HK-2 (cell line): ENCODE results near the gene FXYD5.
"Not testable (repeated sequence)": the region's sequence is repeated elsewhere in the genome, so short reads cannot be mapped to it uniquely, and the experiment has no call there.

Experiments used
- DNase-seq: peaks from one replicate; pipeline ENCODE4 v3.0.0-alpha.2; 2018; ENCODE audit not compliant: unreplicated experiment

Gene FXYD5

DNA sequence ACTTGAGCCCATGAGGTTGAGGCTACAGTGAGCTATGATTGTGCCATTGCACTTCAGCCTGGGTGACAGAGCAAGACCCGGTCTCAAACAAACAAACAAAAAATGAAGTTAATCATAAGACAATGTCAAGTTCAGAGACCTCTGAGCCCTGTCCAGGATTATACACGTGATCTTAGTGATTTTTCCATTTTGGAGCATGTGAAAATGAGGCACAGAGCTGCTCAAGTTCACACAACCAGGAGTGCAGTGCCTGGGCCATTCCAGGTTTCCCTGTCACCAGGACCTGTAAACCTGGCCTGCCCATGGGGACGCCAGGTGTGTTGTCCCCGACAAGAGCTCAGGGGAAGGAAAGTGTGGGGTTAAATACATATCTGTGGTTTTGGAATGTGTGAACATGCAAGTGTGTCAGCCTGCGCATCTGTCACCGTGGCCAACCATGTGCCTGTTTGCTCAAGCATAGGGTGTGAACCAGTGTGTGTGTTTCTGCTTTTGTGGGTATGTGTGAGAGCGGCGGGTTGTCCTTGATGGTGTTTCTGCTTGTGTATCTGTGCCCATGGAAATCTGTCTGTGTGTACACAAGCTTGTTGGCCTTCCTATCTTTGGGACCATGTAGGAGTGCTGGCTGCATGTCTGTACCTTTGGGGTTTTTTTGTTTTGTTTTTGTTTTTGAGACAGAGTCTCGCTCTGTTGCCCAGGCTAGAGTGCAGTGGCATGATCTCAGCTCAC, 17.4 kb upstream of the FXYD5 start:
- DNase-seq, result no peak

DNA sequence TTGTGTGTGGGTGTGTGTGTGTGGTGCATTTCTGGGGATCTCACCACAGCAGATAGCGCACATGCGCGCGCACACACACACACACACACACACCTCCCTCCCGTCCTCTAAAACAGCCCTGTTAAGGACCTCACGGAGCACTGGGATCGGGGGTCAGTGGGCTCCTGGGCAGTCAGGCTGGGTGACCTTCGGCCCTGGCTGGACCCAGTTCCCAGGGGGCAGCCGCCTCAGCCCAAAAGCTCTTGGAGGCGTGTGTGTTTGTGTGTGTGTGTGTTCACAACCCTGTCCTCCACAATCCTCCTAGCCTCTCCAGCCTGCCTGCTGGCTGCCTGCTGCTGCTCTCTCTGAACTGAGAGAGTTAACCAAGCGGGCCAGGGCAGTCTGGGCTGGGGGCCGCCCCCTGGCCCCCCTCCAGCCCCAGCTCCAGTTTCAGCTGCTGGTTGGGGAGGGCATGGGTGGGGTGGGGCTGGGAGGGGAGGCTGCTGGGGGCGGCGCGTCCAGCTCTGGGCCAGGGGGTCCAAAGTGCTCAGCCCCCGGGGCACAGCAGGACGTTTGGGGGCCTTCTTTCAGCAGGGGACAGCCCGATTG, 16.1 kb upstream of the FXYD5 start, which contains the start of gene FXYD1:
FXYD1 (plus strand) TSS at position 520 of the 588 bp plus-strand sequence. CDS start 1,256 bp downstream, outside the sequence.
- DNase-seq, result no peak

DNA sequence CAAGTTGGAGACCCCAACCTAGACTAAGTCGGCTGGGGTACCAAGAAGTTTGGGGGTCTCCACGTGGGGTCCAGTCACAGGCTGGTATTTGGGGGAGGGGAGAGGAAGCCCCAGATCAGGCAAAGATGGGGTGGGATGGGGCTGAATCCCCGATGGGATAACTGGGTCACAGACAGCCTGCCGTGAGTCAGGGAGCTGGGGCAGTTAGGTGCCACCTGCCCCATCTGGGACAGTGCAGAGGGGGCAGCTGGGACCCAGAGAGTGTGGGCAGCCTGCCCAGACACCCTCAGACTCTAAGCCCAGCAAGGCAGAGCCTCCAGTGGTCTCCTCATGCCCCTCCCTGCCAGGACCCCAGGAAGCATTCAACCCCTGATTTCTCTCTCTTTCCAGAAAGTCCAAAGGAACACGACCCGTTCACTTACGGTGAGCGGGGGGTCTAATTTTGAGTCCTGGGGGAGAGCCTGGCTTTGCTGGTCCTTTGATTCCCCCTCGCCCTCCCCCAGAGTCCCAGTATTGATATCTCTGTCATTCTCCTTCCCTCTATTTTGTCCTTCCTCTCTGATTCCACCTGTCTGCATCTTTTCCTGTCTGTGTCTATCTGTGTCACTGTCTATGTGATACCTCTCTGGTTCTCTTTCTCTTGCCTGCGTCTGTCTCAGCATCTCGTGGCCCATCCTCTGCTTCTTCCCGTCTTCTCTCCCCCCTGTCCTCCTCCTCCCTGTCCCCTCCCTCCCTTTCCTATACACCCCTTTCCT, 14.2 kb upstream of the FXYD5 start:
- DNase-seq, result no peak

DNA sequence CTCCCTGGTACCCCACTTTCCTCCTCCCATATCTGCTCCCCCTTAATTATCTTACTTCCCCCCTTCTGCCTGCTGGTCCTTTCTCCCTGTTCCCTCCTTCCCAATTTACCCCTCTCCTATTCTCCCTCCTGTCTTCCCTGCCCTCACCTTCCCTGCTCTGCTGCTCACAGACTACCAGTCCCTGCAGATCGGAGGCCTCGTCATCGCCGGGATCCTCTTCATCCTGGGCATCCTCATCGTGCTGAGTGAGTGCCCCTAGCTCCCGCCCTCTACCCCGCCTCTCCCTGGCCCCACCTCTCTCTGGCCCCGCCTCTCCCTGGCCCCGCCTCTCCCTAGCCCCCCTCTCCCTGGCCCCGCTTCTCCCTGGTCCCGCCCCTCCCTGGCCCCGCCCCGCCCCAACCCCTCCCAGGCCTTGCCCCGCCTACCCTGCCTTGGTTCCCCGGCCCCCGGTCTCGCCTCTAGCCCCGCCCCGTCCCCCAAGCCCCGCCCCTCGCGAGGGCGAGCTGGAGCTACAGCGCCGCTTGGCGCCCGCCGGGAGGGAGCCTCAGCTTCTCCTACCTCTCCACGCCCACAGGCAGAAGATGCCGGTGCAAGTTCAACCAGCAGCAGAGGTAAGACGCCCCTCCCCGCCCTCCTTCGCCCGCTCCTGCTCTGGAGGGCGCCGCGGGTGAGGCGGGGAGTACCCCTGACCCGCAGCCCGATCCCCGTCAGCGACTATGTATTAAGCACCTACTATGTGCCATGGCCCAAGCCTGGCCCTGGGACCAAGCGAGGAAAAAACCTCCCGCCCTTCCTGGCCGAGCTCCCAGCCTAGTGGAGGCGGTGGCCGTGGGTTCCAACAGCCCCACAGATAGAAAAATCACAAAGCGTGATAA, 13.3 kb upstream of the FXYD5 start:
- DNase-seq, result peak; percentile 97

DNA sequence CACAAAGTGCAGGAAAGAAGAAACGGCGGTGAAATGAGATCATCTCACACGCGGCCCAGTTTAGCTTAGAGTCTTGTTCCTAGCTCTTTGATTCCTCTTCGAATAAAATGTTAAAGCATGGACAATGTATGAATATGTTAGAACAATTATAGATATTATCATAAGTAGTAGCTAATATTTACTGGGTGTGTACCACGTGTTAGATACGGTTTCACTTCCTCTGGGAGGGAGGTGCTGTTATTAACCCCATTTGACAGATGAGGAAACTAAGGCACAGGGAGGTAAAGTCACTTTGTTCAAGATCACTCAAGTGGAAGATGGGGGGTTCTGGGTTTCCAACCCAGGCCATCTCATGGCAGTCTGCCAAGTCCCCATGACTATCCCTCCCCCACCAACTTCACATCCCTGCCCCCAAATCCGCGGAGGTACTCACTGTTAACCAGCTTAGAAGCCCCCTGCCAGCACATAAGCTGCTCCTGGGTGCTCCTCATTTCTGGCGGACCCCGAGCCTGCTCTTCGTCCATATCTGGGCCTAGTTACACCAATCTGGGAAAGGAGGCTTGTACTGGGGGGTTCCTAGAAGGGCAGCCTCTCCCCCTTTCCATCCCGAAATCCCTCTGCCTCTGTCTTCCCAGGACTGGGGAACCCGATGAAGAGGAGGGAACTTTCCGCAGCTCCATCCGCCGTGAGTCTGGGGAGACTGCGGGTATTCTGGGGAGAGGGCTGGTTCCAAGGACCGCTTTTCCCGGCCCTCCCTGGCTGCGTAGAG, 12.5 kb upstream of the FXYD5 start:
- DNase-seq, result no peak

DNA sequence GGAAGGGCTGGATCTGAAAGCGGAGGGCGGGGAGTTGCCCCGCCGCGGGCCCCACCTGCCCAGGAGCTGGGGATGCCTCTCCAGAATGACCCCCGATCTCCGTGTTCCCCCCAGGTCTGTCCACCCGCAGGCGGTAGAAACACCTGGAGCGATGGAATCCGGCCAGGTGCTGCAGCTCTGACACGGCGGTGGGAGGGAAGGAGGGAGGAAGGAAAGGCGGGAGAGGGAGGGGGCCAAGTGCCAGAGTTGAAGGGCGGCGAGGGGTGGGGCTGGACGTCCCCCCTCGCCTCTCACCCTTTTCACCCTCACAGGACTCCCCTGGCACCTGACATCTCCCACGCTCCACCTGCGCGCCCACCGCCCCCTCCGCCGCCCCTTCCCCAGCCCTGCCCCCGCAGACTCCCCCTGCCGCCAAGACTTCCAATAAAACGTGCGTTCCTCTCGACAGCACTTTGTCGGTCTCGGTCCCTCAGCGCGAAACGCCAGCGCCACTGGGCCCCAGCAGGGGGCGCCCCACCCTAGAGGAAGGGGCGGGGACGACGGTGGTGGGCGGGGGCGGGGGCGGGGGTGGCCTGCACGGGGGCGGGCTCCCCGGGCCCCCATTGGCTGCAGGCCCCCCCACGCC, 11.8 kb upstream of the FXYD5 start:
- DNase-seq, result peak; percentile 63

DNA sequence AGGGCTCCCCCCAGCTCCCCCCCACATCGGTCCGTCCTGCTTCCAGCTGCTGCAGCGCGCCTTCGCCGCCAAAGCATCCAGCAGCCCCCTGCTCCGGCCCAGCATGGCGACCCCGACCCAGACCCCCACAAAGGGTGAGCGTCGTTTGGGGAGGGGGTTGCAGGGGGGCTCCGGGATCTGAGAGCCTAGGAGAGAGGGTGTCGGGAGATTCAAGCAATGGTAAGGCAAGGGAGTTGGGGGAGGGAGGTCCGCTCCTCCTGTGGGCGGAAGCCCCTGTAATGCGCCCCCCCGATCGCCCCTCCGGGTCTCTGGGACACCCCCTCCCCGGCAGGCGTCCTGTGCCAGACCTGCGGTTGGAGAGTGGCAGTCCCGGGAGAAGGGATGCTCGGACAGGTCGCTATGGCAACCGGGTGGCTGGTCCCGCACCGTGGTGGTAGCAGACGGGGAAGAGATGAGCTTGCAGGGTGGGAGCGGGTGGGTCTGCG, 11.3 kb upstream of the FXYD5 start, which contains the start of gene FXYD7:
FXYD7 (plus strand) TSS at position 25 of the 485 bp plus-strand sequence; CDS start at position 104, 79 bp downstream.
- no peak for DNase-seq

DNA sequence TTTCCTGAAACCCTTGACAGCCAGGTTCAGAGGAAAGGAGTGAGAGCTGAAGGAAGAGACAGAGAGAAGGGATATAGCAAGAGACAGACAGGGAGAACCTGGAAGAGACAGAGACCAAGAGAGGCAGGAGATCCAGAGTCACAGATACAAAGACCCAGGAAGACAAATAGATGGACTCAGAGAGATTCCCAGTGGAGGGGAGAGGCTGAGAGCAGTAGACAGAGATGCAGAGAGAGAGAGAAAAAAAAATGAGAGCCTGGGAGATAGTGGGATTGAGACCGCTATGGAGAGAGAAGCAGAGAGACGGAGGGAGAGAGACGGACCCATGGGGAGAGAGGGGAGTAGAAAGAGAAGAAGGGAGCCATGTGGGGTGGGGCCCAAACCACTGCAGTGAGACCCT, 10.7 kb upstream of the FXYD5 start:
- DNase-seq, result no peak

DNA sequence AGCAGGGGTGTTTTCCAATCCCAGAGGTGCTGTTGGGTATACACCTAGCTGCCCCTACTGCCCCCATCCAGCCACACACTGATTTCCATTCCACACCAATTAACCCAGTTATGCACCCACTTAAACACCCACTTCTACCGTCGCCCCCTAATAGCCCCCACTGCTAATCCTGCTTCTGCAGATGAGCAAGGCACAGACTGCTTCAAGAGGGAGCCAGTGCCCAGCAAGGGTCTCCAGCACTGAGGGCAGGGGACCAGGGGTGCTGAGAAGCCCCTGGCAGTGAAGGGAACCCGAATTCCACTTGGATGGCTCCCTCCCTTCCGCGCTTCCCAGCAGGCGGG, 10.3 kb upstream of the FXYD5 start:
- DNase-seq, result no peak

DNA sequence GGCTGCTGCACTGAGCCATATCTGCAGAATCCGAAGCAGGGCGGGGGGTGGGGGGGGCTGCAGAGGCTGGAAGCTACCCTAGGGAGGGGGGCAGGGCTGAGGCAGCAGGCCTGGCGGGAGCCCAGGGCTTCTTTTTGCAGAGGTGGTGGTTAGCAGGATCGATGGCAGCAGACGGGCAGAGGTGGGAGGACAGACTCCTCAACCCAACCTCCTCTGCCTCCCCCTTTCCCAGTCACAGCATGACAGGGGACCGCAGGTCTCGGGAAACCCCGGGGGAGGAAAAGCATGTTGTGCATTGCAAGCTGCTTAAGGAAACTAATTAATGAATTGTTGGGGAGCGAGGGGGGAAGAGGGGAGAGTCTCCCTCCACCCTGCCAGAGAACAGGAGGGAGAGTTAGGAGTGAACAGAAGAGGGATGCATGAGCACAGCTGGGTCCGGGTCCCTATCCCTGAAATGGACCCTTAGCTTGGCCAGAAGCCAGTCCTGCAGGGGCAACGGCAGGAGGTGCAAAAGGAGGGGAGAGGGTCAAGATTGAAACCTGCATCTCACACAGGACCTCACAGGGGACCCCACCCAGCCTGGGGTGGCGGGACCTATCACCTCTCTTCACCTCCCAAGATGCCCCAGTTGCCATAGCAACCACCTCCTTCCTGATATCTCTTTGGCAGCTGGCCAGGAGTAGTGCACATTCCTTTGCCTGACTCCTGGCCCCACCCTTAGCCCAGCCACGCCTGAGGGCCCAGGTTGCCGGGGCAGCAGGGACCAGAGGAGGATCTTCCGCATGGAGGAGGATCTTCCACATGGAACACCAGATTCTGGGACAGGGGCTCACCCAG, 9.7 kb upstream of the FXYD5 start:
- peak; percentile 52 for DNase-seq

DNA sequence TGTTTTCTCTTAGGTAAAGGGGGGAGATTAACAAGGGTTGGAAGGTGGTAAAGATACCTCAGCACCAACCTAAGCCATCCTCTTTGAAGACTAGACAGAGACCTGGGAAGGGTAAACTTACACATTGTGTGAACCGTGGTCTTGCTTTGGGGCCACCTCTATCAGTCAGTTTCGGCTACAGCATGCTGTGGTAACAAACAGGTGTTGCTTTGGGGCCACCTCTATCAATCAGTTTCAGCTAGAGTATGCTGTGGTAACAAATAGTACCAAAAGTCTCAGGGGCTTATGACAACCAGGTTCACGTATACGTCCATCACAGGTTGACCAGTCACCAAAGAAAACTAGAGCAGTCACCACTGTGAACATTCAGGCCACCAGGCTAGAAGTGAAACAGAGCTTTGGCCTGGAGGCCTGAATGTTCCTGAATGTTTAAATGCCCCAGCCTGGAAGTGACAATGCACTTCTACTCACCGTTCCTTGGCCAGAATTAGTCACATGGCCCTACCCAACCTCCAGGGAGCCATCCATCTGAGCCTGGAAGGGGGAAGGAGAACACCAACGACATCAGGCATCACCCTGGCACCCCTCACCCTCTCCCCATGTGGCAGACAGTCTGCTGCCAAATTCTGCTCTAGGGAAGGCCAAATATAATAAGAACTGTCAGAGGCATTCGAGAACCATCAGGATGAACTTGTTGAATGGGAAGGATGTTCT, 7.6 kb upstream of the FXYD5 start:
- no peak for DNase-seq

DNA sequence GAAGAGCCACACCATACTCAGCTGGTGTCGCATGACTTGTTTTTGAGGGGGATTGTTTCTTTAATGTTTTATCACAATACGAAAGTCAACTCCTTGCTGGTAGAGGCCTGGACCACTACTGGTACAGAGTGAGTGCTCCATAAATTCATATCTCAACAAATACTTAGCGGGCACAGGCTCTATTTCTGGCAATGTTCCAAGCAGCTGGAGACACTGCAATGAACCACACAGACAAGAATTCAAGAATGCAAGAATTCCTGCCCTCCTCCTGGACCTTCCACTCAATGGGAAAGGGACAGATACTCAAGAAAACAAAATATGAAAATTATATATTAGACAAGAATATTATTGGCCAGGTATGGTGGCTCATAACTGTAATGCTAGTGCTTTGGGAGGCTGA, 5.1 kb upstream of the FXYD5 start:
- DNase-seq, result no peak

DNA sequence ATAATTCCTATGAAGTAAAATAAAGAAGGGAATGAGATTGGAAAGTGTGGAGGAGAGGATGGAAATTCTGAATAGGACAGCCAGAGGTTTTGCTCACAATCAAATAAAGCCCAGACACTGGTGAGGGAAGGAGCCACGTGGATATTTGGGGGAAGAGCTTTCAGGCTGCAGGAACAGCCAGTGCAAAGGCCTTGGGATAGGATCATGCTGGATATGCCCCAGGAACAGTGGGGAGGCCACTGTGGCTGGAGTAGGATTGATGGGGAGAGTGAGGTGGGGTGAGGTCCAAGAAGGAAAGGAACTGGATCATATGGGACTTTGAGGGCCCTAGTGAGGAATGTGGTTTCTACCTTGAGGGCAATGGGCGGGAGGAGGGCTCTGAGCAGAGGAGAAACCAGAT, 4.1 kb upstream of the FXYD5 start:
- DNase-seq, result no peak

DNA sequence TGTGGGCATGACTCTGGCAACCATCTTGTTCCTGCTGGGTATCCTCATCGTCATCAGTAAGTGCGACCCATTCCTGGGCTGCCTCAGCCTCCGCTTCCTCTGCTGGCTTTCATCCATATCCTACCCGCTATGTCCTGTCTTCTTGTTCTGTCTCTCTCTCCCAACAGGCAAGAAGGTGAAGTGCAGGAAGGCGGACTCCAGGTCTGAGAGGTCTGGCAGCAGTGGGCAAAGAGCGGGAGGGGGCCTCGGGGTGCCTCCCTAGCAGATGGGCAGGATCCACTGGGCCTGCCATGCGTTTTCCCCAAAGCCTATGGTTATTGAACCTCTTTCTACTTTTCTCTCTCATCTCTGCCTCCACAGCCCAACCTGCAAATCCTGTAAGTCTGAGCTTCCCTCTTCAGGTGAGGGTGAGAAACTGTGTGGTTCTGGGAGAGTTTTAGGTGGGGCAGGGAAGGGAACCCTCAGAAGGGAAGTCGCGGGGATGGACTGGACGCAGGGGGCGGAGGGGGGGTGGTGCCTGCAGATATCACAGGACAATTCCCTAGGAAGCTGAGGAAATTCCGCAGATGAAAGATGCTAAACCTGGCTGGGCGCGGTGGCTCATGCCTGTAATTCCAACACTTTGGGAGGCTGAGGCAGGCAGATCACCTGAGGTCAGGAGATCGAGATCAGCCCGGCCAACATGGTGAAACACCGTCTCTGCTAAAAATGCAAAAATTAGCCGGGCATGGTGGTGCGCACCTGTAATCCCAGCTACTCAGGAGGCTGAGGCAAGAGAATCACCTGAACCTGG, 3.1 kb upstream of the FXYD5 start:
- no peak for DNase-seq

DNA sequence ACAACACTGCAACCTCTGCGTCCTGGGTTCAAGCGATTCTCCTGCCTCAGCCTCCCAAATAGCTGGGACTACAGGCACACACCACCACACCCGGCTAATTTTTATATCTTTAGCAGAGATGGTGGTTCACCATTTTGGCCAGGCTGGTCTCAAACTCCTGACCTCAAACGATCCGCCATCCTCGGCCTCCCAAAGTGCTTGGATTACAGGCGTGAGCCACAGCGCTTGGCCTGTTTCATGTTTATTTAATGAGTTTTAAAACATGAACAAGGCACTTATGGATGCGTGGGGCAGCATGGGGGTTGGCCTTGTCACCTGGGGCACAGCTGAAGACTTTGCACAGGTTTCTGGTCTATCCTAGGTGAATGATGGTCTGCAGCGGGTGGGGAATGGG, 1.4 kb upstream of the FXYD5 start:
- not testable (repeated sequence) for DNase-seq

DNA sequence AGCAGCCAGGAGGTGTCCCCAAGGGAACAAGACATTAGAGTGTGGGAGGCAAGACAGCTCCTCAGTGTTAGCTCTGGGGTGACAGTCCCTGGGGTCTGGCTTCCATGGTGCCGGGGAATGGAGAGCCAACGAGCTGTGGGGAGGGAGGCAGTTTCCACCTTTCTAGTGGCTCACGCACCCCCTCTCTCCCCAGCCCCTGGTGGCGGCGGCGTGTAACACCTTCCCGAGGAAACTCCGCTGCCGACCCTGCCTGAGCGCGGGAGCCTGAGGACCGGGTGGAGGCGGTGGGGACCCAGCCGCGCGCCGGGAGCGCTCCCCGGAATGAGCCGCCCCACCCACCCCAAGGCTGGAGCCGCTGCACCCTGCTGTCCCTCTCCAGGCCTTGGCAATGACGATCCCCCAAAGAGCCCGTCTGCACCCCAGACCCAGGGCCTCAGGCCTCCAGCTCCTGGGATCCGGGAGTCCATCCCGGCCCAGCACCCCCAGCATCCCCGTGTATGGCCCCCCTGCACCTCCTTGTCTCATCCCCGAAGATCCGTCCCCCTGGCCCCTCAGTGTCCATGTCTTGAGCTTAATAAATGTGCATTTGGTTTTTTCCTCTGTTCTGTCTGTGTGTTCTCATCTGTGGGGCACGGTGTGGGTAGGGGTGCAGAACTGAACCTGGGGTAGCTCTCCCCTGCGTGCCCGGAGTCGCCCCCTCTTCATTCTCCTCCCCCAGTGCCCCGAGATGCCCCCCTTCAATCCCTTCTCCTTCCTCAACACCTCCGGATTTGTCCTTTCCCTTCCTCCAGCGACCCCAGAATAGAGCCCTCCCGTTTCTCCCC, 622 bp upstream of the FXYD5 start:
- DNase-seq, result no peak

DNA sequence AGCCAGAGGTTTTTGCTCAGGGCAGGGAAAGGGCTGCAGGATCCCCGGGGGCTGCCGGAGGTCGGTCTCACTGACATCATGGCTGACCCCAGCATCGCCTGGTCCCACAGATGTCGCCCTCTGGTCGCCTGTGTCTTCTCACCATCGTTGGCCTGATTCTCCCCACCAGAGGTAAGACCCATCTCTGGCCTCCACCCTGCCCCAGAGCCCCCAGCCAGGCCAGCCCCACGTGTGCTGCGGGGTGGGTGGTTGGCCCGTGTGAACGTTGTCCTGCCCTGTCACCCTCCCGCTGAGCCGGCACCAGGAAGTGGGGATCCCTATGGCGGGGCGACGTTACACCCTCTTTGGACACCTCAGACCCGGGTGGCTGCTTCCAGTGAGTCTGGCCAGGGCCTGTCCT, 906 bp downstream of the FXYD5 start:
- DNase-seq, result no peak
